Smooth muscle cell (in vitro differentiated cells): ENCODE data around the gene VSTM4. TPM values are rescaled to one million over a fixed set of nuclear protein-coding genes. Genes with fewer than 3 reads are reported as not detected.

Experiments used
- DNase-seq: peaks from one replicate; lab custom pipeline; 2025; ENCODE audit not compliant: unreplicated experiment; lab: John Stamatoyannopoulos, UW
- H2AFZ ChIP-seq: fragments of 200-600 bp; sonication (generic); 2 replicates; pipeline ENCODE4 v1.6.0; 2016; ENCODE audit warnings: antibody characterized with exemption, low read depth, mild to moderate bottlenecking
- H3F3A ChIP-seq: fragments of 200-600 bp; sonication (generic); 2 replicates; pipeline ENCODE4 v1.6.0; 2017; ENCODE audit warnings: antibody characterized with exemption, low read depth
- H3K27ac ChIP-seq: fragments of 200-600 bp; sonication (generic); 2 replicates; pipeline ENCODE4 v1.5.1; 2016; ENCODE audit warnings: low read depth, mild to moderate bottlenecking
- H3K27me3 ChIP-seq: fragments of 200-600 bp; sonication (generic); 2 replicates; pipeline ENCODE4 v1.6.1; 2016; ENCODE audit warnings: low read depth, mild to moderate bottlenecking
- H3K36me3 ChIP-seq: fragments of 200-600 bp; sonication (generic); 2 replicates; pipeline ENCODE4 v1.5.1; 2016; ENCODE audit warnings: low read depth
- H3K4me1 ChIP-seq: fragments of 200-600 bp; sonication (generic); 2 replicates; pipeline ENCODE4 v1.5.1; 2016; ENCODE audit warnings: low read depth
- H3K4me2 ChIP-seq: fragments of 200-600 bp; sonication (generic); 2 replicates; pipeline ENCODE4 v1.6.0; 2016; ENCODE audit warnings: mild to moderate bottlenecking
- H3K4me3 ChIP-seq: fragments of 200-600 bp; sonication (generic); 2 replicates; pipeline ENCODE4 v1.5.1; 2016; ENCODE audit warnings: mild to moderate bottlenecking
- H3K79me2 ChIP-seq: fragments of 200-600 bp; sonication (generic); 2 replicates; pipeline ENCODE4 v1.6.0; 2016; ENCODE audit warnings: low read depth, mild to moderate bottlenecking
- H3K9ac ChIP-seq: fragments of 200-600 bp; sonication (generic); 2 replicates; pipeline ENCODE4 v1.6.0; 2016; ENCODE audit warnings: low read depth
- H3K9me3 ChIP-seq: fragments of 200-600 bp; sonication (generic); replicated peaks from 2 replicates; pipeline ENCODE4 v1.5.1; 2016; ENCODE audit warnings: low read depth
- H4K20me1 ChIP-seq: fragments of 200-600 bp; sonication (generic); 2 replicates; pipeline ENCODE4 v1.6.0; 2016; ENCODE audit warnings: low read depth
- WGBS: methylation state at CpG from one replicate; pipeline ENCODE4 v1.1.7; 2016; ENCODE audit warnings: low lambda C conversion rate; 5-methylcytosine and 5-hydroxymethylcytosine counted together
- polyA plus RNA-seq: library from polyadenylated mRNA; unstranded; fragments of >200 nt; fragmentation: Nextera tagmentation; extraction: Ambion mirVana; gene quantifications from 2 replicates; pipeline ENCODE4 v1.2.1, GENCODE V29; 2016
- total RNA-seq: library from RNA; depleted of rRNA; stranded (reverse); fragments of >200 nt; gene quantifications from 2 replicates; pipeline ENCODE4 v1.2.3, GENCODE V29; 2014
- TF ChIP-seq, protein P1 (sequence below): fragments of 200-600 bp; sonication (generic); IDR thresholded peaks from 2 replicates; pipeline ENCODE4 v1.5.1; 2017; ENCODE audit warnings: borderline replicate concordance, mild to moderate bottlenecking, antibody characterized with exemption; ENCODE audit not compliant: insufficient read depth, poor library complexity, severe bottlenecking

VSTM4 gene
- total and polyA plus RNA-seq, 2 experiments from 2014 or later, result 5.1 to 7.7 TPM

DNA sequence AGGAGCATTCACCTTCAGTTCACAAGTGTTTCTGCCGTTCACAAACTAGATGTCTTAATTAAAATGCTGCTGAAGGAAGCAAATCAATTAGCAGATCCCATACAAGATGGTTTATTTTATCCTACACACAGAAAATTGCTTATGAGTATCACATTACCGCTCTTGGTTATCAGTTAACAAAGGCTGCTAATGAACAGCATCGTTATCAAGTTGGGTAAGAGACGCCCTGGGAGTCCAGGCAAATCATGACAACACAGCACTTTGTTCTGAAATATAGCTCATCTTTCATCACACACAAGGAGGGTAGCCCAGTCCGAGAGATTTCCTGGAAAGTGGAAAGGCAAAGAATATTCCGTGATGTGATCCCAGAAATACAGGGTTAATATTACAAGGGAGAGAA lies 39.3 kb upstream of the VSTM4 start:
- Histone ChIP-seq H4K20me1 (no peaks in the 10 kb centered on the region), H3K4me2 (no peak overlapping the region), H3K27ac (no peak overlapping the region), H3K27me3 (peaks cover 10% of the 10 kb centered on the region), H3K36me3 (no peaks in the 10 kb centered on the region), H3K9me3 (no peaks in the 10 kb centered on the region), H3K4me3 (no peak overlapping the region), H3K79me2 (no peaks in the 10 kb centered on the region), H2AFZ (no peak overlapping the region), H3K9ac (no peak overlapping the region), H3K4me1 (no peaks in the 10 kb centered on the region), H3F3A (no peaks in the 10 kb centered on the region)
- TF ChIP-seq, protein P1, sequence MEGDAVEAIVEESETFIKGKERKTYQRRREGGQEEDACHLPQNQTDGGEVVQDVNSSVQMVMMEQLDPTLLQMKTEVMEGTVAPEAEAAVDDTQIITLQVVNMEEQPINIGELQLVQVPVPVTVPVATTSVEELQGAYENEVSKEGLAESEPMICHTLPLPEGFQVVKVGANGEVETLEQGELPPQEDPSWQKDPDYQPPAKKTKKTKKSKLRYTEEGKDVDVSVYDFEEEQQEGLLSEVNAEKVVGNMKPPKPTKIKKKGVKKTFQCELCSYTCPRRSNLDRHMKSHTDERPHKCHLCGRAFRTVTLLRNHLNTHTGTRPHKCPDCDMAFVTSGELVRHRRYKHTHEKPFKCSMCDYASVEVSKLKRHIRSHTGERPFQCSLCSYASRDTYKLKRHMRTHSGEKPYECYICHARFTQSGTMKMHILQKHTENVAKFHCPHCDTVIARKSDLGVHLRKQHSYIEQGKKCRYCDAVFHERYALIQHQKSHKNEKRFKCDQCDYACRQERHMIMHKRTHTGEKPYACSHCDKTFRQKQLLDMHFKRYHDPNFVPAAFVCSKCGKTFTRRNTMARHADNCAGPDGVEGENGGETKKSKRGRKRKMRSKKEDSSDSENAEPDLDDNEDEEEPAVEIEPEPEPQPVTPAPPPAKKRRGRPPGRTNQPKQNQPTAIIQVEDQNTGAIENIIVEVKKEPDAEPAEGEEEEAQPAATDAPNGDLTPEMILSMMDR, result no peak
- WGBS, result 91% methylated on average over 6 of the region's 6 CpGs
- no peak for DNase-seq

DNA sequence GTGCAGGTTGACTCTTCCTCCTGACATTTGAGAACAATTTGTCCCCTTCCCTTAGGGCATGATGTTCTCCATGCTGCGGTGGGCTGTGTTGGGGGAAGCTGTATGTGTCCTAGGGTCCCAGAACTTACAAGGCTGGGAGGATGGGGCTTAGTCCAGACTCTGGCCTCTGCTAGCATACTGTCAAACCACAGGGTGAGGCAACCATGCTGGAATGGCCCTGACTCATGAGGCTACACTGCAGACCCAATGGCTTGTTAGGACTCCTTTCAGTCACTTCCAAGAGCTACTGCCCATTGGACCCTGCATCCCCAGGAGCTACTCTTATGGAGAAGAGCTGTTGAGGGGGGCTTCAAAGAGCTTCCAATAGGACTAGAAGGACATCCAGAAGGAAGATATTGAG lies 38.6 kb upstream of the VSTM4 start:
- DNase-seq, result no peak
- TF ChIP-seq, protein P1, result no peak
- no peak overlapping the region for H3K9ac ChIP-seq

DNA sequence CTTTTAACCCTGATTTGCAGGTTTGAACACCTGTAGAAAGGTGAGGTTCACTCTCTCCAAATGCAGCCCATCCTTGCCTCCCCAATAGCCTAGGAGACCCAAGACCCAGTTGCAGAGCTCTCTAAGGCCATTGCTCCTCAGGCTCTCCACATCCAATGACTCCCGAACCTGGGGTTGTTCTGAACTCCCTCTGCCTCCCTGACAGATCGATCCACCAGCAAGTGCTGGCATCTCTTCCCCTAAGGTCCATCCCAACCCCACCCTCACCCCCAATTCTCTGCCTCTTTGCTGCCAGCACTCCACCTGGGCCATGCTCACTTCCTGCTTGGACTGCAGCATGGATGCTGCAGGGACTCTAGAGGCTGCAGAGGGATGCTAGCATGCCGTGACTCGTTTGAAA lies 37.8 kb upstream of the VSTM4 start:
- Histone ChIP-seq H3K4me1 (no peaks in the 10 kb centered on the region), H3K27me3 (peaks cover 4% of the 10 kb centered on the region), H3K27ac (no peak overlapping the region), H3F3A (no peaks in the 10 kb centered on the region), H3K9me3 (no peaks in the 10 kb centered on the region), H3K36me3 (no peaks in the 10 kb centered on the region), H2AFZ (no peak overlapping the region), H3K9ac (no peak overlapping the region), H4K20me1 (no peaks in the 10 kb centered on the region), H3K4me3 (no peak overlapping the region), H3K79me2 (no peaks in the 10 kb centered on the region), H3K4me2 (no peak overlapping the region)
- 69% methylated on average over 4 of the region's 4 CpGs for WGBS
- TF ChIP-seq, protein P1, result no peak
- DNase-seq, result no peak

More for the DNA sequence above, 38.6 kb upstream of the VSTM4 start:
- Histone ChIP-seq H4K20me1 (no peaks in the 10 kb centered on the region), H2AFZ (peak overlapping the region; percentile 17), H3K4me3 (no peak overlapping the region), H3K9me3 (no peaks in the 10 kb centered on the region), H3F3A (no peaks in the 10 kb centered on the region), H3K36me3 (no peaks in the 10 kb centered on the region), H3K4me1 (no peaks in the 10 kb centered on the region), H3K4me2 (no peak overlapping the region), H3K79me2 (no peaks in the 10 kb centered on the region), H3K27ac (no peak overlapping the region), H3K27me3 (peaks cover 10% of the 10 kb centered on the region)
- WGBS, result 100% methylated on average over 1 of the region's 1 CpG

DNA sequence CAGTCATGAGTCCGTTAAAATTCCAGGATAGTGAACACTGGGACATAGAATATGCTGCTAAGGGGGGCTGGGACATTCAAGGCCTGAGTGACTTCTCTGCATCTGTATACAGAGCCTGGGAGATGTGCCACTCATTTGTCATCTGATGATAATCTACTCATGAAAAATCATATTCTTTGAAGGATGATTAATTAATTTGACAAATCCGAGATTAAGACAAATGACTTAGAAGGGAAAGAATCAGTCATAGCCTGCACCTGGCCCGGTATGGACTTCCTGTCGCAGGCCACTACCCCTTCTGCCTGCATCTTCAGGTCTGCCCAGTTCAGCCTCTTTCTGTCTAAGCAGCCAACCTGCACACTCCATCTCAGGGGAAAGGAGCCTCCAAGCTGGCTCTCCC lies 37.3 kb upstream of the VSTM4 start:
- no peak overlapping the region for H3K27ac ChIP-seq
- H3K9ac ChIP-seq, result no peak overlapping the region
- H3K79me2 ChIP-seq, result no peaks in the 10 kb centered on the region
- no peaks in the 10 kb centered on the region for H3K4me1 ChIP-seq
- H3K4me3 ChIP-seq, result no peak overlapping the region
- H2AFZ ChIP-seq, result no peak overlapping the region
- no peaks in the 10 kb centered on the region for H3F3A ChIP-seq
- no peaks in the 10 kb centered on the region for H4K20me1 ChIP-seq
- H3K36me3 ChIP-seq, result no peaks in the 10 kb centered on the region
- TF ChIP-seq, protein P1, result no peak
- WGBS, result 90% methylated on average over 4 of the region's 4 CpGs
- no peaks in the 10 kb centered on the region for H3K9me3 ChIP-seq
- no peaks in the 10 kb centered on the region for H3K27me3 ChIP-seq
- no peak overlapping the region for H3K4me2 ChIP-seq
- no peak for DNase-seq
